Left colon (tissue), 2 donors: ENCODE data around the gene MAPT. TPM values are rescaled to one million over a fixed set of nuclear protein-coding genes. Genes with fewer than 3 reads are reported as not detected.

Experiments used
- ATAC-seq: fragments of 200-7000 bp; cut with Tn5 transposase; one replicate; pipeline ENCODE4 v1.9.1; 2020; ENCODE audit warnings: mild to moderate bottlenecking, moderate library complexity
- DNase-seq, 2 donors: peaks; one replicate each; pipeline ENCODE4 v3.0.0-alpha.2; 2020
- intact Hi-C, 2 donors: fragments of 100-400 bp; cut with DNase I in 1 of 2; cut with micrococcal nuclease in 1 of 2; formaldehyde crosslinking; loops; one replicate each; pipeline versions ENCODE4 v1.11.2 to v1.14.0; 2022; cut with DNase I, micrococcal nuclease
- long read RNA-seq: library from polyadenylated mRNA; unstranded; transcript quantifications from one replicate; pipeline ENCODE4 v2.0.0, GENCODE V29; 2021
- total RNA-seq, 2 donors: library from RNA; stranded (reverse); fragmentation: NEBNext Ultra II Directional; extraction: Animal tissue kit (Norgen Biotek cat#: 25700); gene quantifications; one replicate each; pipeline ENCODE4 v1.2.1, GENCODE V29; 2021
- donor health status: DM: no; HTN: no; CAD: no.
- donor health status: DM: yes; HTN: yes; CAD: no.

MAPT gene
- total RNA-seq: 1 to 10 TPM in 1 of 2 donors, under 1 TPM in 1; 0.64 to 2.5 TPM
- long read RNA-seq, partial matches to known transcripts: 0 of 1 reads
- long read RNA-seq, other reads (novel, unspliced or antisense): 1 of 1 reads

DNA sequence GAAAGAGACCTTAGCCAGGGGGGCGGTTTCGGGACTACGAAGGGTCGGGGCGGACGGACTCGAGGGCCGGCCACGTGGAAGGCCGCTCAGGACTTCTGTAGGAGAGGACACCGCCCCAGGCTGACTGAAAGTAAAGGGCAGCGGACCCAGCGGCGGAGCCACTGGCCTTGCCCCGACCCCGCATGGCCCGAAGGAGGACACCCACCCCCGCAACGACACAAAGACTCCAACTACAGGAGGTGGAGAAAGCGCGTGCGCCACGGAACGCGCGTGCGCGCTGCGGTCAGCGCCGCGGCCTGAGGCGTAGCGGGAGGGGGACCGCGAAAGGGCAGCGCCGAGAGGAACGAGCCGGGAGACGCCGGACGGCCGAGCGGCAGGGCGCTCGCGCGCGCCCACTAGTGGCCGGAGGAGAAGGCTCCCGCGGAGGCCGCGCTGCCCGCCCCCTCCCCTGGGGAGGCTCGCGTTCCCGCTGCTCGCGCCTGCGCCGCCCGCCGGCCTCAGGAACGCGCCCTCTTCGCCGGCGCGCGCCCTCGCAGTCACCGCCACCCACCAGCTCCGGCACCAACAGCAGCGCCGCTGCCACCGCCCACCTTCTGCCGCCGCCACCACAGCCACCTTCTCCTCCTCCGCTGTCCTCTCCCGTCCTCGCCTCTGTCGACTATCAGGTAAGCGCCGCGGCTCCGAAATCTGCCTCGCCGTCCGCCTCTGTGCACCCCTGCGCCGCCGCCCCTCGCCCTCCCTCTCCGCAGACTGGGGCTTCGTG, at the start of gene MAPT:
Gene MAPT (plus strand): TSS at position 533 of the 763 bp plus-strand sequence. CDS start 67,784 bp downstream, outside the sequence.
- peak; percentile 82 to 86 for DNase-seq
- intact Hi-C loops: no loop called here
- peak; percentile 96 for ATAC-seq

DNA sequence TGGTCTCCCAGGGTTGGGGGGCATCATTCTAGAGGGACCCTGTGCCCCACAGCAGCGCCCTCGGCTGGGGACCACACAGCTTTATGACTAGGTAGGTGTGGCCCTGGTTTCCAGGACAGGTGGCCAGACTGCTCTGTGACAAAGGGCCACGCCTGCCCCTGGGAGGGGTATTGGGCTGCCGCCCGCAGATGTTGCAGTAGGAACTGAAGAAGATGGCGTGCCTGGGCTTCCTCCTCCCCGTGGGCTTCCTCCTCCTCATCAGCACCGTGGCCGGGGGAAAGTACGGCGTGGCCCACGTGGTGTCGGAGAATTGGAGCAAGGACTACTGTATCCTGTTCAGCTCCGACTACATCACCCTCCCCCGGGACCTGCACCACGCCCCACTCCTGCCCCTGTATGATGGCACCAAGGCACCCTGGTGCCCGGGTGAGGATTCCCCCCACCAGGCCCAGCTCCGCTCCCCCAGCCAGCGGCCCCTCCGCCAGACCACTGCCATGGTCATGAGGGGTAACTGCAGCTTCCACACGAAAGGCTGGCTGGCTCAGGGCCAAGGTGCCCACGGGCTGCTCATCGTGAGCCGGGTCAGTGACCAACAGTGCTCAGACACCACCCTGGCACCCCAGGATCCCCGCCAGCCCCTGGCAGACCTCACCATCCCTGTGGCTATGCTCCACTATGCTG, 49.5 kb upstream of the MAPT start, which contains the start of gene SPPL2C:
Gene SPPL2C (plus strand): TSS at position 187 of the 681 bp plus-strand sequence. CDS start 26 bp downstream, at position 213.
- DNase-seq (peak in 1 of 2 donors; percentile 30), ATAC-seq (peak; percentile 86)
- intact Hi-C loops: no loop called here

DNA sequence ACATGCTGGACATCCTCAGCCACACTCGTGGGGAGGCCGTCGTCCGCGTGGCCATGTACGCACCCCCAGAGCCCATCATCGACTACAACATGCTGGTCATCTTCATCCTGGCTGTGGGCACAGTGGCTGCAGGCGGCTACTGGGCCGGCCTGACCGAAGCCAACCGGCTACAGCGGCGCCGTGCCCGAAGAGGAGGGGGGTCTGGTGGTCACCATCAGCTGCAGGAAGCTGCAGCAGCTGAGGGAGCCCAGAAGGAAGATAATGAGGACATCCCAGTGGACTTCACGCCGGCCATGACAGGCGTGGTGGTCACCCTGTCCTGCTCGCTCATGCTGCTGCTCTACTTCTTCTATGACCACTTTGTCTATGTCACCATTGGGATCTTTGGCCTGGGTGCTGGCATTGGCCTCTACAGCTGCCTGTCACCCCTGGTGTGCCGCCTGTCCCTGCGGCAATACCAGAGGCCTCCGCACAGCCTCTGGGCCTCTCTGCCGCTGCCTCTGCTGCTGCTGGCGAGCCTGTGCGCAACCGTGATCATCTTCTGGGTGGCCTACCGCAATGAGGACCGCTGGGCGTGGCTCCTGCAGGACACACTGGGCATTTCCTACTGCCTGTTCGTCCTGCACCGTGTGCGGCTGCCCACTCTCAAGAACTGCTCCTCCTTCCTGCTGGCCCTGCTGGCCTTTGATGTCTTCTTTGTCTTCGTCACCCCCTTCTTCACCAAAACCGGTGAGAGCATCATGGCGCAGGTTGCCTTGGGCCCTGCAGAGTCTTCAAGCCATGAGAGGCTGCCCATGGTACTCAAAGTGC, 48.8 kb upstream of the MAPT start:
- ATAC-seq: no peak
- intact Hi-C loops: no loop called here
- no peak for DNase-seq

DNA sequence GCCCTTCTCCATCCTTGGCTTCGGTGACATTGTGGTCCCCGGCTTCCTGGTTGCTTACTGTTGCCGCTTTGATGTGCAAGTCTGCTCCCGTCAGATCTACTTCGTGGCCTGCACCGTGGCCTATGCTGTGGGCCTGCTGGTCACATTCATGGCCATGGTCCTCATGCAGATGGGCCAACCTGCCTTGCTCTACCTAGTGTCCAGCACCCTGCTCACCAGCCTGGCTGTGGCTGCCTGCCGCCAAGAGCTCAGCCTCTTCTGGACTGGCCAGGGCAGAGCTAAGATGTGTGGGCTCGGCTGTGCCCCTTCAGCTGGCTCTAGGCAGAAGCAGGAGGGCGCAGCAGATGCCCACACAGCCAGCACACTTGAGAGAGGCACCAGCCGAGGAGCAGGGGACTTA, 48.1 kb upstream of the MAPT start:
- ATAC-seq: no peak
- intact Hi-C loops: no loop called here
- no peak for DNase-seq

DNA sequence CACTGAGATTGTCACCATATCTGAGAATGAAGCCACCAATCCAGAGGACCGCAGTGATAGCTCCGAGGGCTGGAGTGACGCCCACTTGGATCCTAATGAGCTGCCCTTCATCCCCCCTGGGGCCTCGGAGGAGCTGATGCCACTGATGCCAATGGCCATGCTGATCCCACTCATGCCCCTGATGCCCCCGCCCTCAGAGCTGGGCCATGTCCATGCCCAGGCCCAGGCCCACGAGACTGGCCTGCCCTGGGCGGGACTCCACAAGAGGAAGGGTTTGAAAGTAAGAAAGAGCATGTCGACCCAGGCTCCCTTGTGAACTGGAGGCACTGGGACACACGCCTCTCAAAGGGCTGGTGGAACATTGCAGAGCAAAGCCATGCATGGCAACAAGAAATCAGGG, 47.7 kb upstream of the MAPT start:
- intact Hi-C loops: no loop called here
- ATAC-seq (no peak), DNase-seq (no peak)

DNA sequence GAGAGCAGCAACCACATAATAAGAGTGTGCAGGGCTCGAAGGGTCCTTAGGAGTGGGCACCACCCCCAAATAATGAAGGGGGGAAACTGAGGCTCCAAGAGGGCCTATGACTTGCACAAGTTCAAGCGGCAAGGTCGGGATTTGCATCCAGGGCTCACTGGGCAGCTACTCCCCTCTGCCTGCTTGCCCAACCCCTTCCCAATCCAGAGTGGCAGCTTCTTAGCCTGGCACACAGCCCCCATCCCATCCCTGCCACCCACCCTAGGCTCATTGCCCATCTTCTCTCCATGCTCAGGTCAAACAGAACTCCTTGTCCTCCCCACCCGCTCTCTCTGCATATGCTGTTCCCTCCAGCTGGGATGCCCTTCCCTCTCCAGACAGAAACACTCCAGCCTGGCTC, 47.3 kb upstream of the MAPT start:
- ATAC-seq (no peak), DNase-seq (no peak)
- intact Hi-C loops: no loop called here

DNA sequence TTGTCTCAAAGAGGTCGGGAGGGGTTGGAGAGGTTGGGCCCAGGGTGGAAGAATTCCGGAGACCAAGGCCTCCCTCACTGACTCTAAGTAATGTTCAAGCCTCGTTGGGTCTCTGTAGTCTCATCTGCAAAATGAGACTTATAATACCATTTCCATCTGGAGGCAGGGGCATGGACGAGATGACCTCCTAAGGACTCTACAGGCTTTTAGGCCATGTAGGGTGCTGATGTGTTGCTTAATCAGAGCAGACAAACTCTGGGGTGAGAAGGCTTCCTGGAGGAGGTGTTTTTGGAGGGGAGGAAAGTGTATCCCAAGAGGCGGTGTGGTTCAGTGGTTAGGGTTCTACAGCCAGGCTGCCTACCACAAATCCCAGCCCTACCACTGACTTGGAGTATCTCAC, 46.6 kb upstream of the MAPT start:
- ATAC-seq: no peak
- DNase-seq: no peak
- intact Hi-C loops: no loop called here

DNA sequence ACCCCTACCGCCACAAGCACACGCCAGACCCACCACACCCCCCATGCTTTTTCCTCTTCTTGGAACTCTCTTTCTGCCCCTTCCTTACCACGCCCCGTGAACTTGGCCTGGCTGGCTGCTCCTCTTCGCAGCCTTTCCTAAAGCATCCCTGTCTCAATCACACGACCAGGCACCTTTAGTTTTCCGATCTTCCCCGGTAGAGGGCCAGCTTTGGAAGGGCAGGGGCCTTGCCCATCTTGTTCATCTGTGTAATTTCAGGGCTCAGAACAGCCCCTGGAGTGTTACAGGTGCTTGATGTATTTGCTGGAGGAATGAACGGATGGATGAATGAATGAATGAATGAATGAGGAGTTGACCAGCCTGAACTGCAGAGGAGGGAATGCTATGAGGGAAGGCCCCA, 45.9 kb upstream of the MAPT start:
- intact Hi-C loops: no loop called here
- DNase-seq (no peak), ATAC-seq (no peak)

DNA sequence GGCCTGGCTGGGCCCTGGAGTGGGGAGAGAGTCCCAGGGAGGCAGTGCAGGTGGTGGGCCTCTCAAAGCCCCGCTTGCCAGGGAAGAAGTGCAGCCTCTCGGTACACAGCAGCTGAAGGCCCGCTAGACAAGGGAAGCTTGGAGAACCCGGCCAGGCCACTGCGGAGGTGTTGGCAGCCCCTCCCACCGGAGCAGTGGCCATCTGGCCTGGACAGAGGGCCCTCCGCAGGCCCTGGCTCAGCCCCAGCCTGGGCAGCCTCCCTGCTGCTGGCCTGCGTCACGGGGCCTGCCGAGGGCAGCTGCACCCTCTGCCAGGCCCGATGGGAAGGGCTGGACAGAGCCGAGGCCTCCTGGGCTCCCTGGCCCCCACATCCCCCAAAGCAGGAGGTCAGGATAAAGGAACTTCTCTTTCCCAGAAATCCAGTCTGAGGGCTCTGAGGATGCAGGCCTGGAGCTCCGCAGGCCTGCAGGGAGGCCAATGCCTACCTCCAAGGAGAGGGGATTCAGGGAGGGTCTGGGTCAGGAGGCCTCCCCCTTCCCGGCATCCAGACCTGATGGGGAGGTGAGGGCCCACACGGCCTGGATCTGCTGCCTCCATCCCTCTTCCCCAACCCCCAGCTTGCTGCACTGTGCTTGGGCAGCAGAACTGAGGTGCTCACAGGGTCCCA, 45.4 kb upstream of the MAPT start:
- ATAC-seq (no peak), DNase-seq (no peak)
- intact Hi-C loops: no loop called here

DNA sequence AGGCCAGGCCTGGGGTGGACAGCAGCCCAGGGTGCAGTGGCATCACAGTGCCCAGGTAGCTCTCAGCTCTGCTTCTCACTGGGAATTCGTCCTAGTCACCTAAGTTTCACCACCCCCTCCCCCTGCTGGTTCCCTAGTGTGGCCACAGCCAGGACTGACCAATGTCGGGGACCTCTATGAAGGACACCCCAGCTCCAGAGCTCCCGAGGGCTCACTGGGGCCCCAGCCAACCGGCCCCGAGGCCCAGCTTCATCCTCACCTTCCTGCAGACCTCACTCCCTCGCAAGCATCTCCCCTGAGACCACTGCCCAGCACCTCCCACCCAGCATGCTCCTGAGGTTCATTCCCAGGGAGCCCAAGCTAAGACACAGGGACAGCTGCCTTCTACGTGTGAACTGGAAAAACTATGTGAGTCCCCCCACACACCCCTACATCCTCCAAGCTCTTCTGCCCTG, 44.8 kb upstream of the MAPT start:
- intact Hi-C loops: no loop called here
- DNase-seq (no peak), ATAC-seq (no peak)

DNA sequence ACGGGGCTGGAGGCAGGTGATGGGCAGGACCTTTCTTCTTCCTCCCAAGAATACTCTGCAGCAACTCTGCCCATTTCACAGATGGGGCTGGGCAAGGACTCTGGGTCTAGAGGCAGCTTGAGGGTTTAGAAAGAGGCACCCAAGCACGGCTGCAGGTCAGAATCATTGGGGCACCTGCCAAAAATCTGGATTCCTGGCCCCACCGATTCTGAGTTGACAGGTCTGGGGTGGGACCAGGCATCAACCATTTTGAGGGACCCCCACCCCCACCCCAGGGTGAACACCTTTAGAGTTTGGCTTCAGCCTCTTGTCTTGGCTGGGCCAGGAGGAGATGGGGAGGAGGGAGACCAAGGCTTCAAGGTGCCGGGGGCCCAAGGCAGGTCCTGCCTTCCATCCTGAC, 44.3 kb upstream of the MAPT start:
- intact Hi-C loops: no loop called here
- ATAC-seq (no peak), DNase-seq (no peak)

DNA sequence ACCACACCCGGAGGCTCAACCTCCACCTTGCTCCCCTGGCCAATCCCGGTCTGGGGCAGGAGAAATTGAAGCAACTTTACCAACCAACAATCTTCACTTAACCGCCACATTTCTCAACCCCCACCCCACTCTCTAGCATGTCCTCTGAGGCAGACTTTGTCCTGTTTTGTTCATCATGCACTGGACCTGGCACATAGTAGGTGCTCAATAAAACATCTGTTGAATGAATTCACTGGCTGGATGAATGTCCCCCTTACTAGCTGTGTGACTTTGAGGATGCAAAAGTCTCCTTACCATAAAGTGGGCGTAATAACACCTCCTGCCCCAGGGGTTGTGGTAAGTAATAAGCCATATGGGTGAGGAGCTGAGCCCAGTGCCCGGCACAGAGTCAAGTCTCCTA, 43.9 kb upstream of the MAPT start:
- ATAC-seq (no peak), DNase-seq (no peak)
- intact Hi-C loops: no loop called here

DNA sequence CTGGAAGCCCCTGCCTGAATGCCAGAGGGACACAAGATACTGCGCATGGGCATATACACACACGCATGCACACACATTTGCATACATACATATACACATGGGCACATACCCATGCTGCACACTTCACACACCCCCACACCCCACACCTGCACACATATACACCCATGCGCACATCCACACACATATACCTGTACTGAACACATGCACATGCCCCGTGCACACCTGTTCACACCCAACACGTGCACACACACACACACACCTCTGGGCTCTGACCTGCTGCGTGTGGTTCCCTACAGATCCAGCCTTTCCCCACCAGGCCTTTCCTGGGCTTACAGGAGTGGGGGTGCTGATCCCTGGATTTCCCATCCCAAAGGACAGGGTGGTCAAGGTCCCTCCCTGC, 43.3 kb upstream of the MAPT start:
- intact Hi-C loops: no loop called here
- no peak for DNase-seq
- no peak for ATAC-seq

DNA sequence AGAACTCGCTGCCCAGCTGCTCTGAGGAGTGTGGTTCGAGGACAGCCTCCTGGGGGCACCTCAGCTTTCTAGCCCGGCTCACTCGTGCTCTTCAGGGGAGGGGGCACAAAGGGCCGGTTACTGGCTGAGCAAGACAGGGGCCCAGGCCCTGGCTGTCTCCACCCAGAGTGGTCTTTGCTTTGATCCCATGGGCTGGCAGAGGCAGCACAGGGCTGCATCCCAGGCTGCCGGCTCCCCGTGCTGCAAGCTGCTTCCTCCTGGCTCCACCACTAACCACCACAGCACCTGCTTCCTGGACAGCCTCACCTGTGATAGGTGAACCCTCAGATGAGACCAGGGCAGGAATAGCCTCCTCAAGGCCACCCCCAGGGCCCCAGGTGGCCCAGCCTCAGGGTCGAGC, 42.9 kb upstream of the MAPT start:
- no peak for ATAC-seq

DNA sequence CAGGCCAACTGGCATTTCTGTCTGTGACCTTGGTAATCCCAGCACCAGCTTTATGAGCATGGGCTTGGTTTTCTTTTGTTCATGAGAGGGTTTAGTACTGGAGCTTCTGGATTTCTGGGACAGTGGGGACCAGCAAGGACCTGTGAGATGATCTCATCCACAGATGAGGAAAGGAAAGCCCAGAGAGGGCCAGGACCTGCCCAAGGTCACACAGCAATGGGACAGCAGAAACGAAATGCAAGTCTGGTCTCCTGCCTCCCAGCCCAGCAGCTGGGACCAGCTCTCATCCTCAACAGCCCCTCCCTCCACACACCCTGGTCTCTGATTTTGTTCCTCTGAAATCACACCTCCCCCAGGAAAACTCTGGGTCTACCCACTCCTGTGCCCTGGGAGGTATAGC, 42.5 kb upstream of the MAPT start:
- DNase-seq (no peak), ATAC-seq (no peak)
- intact Hi-C loops: no loop called here

More for the DNA sequence above, 42.9 kb upstream of the MAPT start:
- DNase-seq: no peak
- intact Hi-C loops: no loop called here

DNA sequence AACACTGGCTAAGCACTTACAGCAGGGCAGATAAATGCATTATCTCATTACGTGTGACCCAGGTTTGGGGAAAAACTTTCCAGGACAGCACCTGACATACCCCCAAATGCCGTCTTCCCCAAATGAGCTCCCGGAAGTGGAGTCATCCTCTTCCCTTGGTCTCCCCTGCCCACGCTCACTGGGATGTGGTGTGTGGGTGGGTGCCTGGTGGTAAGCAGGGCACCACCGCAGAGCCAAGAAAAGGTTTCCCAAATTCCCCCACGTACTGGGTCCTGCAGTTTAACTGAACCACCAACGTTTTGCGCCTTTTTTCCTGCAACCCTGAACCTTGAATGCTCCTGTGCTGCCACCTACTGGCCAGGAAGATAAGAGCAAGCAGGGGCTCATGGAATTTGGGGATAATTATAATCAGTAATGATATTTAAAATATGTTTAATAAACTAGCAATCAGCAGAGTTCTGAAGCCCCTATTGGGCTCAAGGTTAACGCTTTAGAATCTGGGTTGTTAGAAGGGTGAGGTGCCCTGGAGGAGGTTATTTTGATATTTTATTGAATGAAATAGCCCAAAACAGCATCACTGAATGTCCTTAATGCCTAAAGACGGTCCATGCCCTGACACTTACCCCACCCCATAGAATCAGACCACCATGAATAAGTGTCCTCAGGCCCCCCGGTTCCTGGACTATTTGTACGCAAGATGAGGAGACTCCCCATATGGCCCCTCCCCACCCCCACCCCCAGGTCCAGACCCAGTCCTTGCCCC, 41.6 kb upstream of the MAPT start:
- intact Hi-C loops: no loop called here
- ATAC-seq (no peak), DNase-seq (peak; percentile 32 to 63)

DNA sequence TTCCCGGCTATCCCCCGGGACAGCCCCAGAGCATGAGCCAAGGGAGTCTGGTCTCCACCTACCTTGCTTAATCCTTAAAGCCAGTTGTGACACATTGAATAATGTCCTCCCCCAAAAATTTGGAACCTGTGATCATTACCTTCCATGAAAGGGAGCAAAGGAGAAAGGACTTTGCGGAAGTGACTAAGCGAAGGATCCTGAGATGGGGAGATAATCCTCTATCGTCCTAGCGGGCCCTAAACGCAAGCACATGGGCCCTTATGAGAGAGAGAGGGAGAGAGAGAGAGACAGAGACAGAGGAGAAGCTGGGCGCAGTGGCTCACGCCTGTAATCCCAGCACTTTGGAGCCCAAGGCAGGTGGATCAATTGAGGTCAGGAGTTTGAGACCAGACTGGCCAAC, 40.1 kb upstream of the MAPT start:
- DNase-seq (no peak), ATAC-seq (no peak)
- intact Hi-C loops: no loop called here

DNA sequence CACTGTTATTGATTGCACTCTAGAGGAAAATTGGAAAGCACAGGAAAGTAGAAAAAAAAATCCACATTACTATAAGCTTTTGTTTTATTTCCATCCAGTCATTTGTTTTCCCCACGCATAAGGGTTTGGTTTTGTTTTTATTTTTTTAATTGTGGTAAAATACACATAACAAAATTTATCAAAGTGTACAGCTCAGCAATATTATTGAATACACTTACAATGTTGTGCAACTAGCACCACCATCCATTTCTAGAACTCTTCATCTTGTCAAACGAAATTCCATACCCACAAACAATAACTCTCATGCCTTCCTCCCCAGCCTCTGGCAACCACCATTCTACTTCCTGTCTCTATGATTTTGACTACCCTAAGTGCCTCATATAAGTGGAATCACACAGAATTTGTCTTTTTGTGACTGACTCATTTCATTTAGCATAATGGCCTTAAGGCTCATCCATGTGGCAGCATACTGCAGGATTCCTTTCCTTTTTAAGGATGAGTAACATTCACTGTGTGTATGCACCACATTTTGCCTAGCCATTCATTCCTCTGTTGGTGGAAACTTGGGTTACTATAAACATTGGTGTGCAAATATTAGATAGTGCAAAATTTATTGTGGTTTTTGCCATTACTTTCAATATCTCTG, 38.5 kb upstream of the MAPT start:
- ATAC-seq: no peak
- intact Hi-C loops: no loop called here
- no peak for DNase-seq
